ENCODE measurements around the gene CHST8.
"Not testable (repeated sequence)": the region's sequence is repeated elsewhere in the genome, so short reads cannot be mapped to it uniquely, and the experiment has no call there.

Gene CHST8

GRCh38 chr19:33693678-33694077, 71.9 kb downstream of the CHST8 start:
- FAIRE-seq = no peak

GRCh38 chr19:33695547-33695946, 73.8 kb downstream of the CHST8 start:
- FAIRE-seq = not testable (repeated sequence)

- FAIRE-seq = no peak
These were observed 76.0 kb downstream of the CHST8 start for GRCh38 chr19:33697766-33698165.

- FAIRE-seq = no peak
These were observed 77.1 kb downstream of the CHST8 start for GRCh38 chr19:33698576-33699435.

GRCh38 chr19:33699754-33700407, 78.1 kb downstream of the CHST8 start:
- FAIRE-seq = no peak

- no peak for FAIRE-seq
These were observed 78.8 kb downstream of the CHST8 start for GRCh38 chr19:33700408-33701013.

- no peak for FAIRE-seq
These were observed 79.8 kb downstream of the CHST8 start for GRCh38 chr19:33701565-33701964.

- no peak for FAIRE-seq
These were observed 81.1 kb downstream of the CHST8 start for GRCh38 chr19:33702606-33703437.

- no peak for FAIRE-seq
These were observed 81.6 kb downstream of the CHST8 start for GRCh38 chr19:33703438-33703750.

- FAIRE-seq = no peak
These were observed 82.1 kb downstream of the CHST8 start for GRCh38 chr19:33703821-33704220.

GRCh38 chr19:33704271-33704670, 82.5 kb downstream of the CHST8 start:
- FAIRE-seq = no peak

- FAIRE-seq = no peak
These were observed 83.5 kb downstream of the CHST8 start for GRCh38 chr19:33705090-33705847.

- FAIRE-seq = no peak
These were observed 84.1 kb downstream of the CHST8 start for GRCh38 chr19:33705860-33706259.

- FAIRE-seq = no peak
These were observed 84.9 kb downstream of the CHST8 start for GRCh38 chr19:33706631-33707030.

- FAIRE-seq = no peak
These were observed 90.5 kb downstream of the CHST8 start for GRCh38 chr19:33712268-33712667.

- FAIRE-seq = no peak
These were observed 91.4 kb downstream of the CHST8 start for GRCh38 chr19:33713194-33713593.

- no peak for FAIRE-seq
These were observed 92.4 kb downstream of the CHST8 start for GRCh38 chr19:33714149-33714548.

GRCh38 chr19:33715462-33715861, 93.7 kb downstream of the CHST8 start:
- FAIRE-seq = no peak

- no peak for FAIRE-seq
These were observed 96.1 kb downstream of the CHST8 start for GRCh38 chr19:33717878-33718277.

- FAIRE-seq = no peak
These were observed 97.0 kb downstream of the CHST8 start for GRCh38 chr19:33718651-33719254.

GRCh38 chr19:33719366-33720154, 97.8 kb downstream of the CHST8 start:
- no peak for FAIRE-seq

Measured in endometrium (tissue), 2 donors.